ENCODE measurements around the gene C1orf50.

C1orf50 gene

DNA sequence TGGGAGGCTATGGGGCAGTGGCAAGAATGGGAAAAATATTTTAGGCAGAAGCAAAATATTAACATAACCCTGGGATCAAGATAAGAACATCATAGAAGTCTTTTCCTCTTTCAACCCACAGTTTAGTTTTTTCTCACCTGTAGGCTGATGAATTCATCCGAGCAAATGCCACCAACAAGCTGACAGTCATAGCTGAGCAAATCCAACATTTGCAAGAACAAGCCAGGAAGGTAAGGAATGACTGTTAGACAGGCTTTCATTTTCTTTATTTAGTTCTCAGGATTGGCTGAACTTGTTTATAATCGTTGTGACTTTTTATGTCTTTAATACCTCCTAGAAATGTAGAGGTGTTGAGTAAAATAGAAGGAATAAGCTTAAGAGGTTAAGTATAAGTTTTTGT is 6.4 kb downstream of the C1orf50 start:
- Histone ChIP-seq H3K27ac (ENCODE audit: low read length) (no peak overlapping the region), H3K27me3 (ENCODE audit: insufficient read depth, low read length, poor library complexity) (no peaks in the 10 kb centered on the region), H3K4me3 (ENCODE audit: low read depth in 1 of 2, low read length in 2 of 2) (no peak overlapping the region), H3K36me3 (ENCODE audit: insufficient read depth, low read length) (peaks cover 44% of the 10 kb centered on the region), H3K4me1 (ENCODE audit: insufficient read depth, low read length) (peaks cover 7% of the 10 kb centered on the region; the same call in 1 of the 2 replicates), H3K4me2 (ENCODE audit: insufficient read depth, low read length) (no peak overlapping the region), H2AFZ (ENCODE audit: low read depth, low read length) (no peak overlapping the region), H3K9me3 (ENCODE audit: insufficient read depth, low read length, severe bottlenecking) (no peaks in the 10 kb centered on the region), H3K79me2 (ENCODE audit: insufficient read depth, low read length) (peaks cover 26% of the 10 kb centered on the region), H3K9ac (ENCODE audit: low read depth, low read length) (no peak overlapping the region), H4K20me1 (ENCODE audit: insufficient read depth, low read length) (no peaks in the 10 kb centered on the region)
- no peak for TF ChIP-seq EZH2 (IDR thresholded peaks at IDR 0.05; ENCODE audit: borderline replicate concordance, low read depth, low read length, severe bottlenecking)
- TF ChIP-seq, protein P1, sequence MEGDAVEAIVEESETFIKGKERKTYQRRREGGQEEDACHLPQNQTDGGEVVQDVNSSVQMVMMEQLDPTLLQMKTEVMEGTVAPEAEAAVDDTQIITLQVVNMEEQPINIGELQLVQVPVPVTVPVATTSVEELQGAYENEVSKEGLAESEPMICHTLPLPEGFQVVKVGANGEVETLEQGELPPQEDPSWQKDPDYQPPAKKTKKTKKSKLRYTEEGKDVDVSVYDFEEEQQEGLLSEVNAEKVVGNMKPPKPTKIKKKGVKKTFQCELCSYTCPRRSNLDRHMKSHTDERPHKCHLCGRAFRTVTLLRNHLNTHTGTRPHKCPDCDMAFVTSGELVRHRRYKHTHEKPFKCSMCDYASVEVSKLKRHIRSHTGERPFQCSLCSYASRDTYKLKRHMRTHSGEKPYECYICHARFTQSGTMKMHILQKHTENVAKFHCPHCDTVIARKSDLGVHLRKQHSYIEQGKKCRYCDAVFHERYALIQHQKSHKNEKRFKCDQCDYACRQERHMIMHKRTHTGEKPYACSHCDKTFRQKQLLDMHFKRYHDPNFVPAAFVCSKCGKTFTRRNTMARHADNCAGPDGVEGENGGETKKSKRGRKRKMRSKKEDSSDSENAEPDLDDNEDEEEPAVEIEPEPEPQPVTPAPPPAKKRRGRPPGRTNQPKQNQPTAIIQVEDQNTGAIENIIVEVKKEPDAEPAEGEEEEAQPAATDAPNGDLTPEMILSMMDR (IDR thresholded peaks at IDR 0.05; ENCODE audit: borderline replicate concordance, extremely low read depth, low read length, poor library complexity, severe bottlenecking) = no peak
- no peak for DNase-seq
- ATAC-seq (ENCODE audit: insufficient read depth, low read depth) = no peak

DNA sequence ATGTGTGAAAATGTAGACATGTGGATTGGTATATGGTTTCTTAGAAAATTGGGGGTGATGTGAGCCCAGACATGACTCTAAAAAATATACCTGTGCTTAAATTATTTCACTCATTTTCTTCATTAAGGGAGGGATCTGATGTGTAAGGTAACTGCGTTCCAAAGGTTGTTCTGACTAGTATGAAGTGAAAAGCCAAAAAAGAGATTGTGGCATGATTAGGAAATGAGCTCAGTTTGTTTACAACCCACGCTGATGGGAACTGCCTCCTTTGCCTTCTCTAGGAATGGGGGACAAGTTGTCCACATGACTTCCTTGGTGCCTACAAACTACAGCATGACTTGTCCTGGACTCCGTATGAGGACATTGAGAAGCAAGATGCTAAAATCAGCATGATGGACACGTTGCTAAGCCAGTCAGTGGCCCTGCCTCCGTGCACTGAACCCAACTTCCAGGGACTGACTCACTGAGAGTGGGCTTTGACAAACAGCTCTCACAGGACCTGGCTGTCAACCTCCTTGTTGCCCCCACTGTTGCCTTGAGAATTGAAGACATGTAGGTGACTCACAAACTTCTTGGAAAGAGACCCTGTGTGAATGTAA is 8.0 kb downstream of the C1orf50 start:
- TF ChIP-seq, protein P1 (IDR thresholded peaks at IDR 0.05; ENCODE audit: borderline replicate concordance, extremely low read depth, low read length, poor library complexity, severe bottlenecking) = no peak
- TF ChIP-seq EZH2 (IDR thresholded peaks at IDR 0.05; ENCODE audit: borderline replicate concordance, low read depth, low read length, severe bottlenecking) = no peak
- H3K9me3 ChIP-seq (ENCODE audit: insufficient read depth, low read length, severe bottlenecking) = no peaks in the 10 kb centered on the region
- ATAC-seq (ENCODE audit: insufficient read depth, low read depth) = no peak

GRCh38 chr1:42776502-42776901 is 9.5 kb downstream of the C1orf50 start:
- no peak for ATAC-seq (ENCODE audit: insufficient read depth, low read depth)
- H3K36me3 ChIP-seq (ENCODE audit: insufficient read depth, low read length) = peaks cover 60% of the 10 kb centered on the region
- TF ChIP-seq EZH2 (IDR thresholded peaks at IDR 0.05; ENCODE audit: borderline replicate concordance, low read depth, low read length, severe bottlenecking) = no peak
- TF ChIP-seq, protein P1 (IDR thresholded peaks at IDR 0.05; ENCODE audit: borderline replicate concordance, extremely low read depth, low read length, poor library complexity, severe bottlenecking) = no peak

More for the DNA sequence above, 8.0 kb downstream of the C1orf50 start:
- no peaks in the 10 kb centered on the region for H3K27me3 ChIP-seq (ENCODE audit: insufficient read depth, low read length, poor library complexity)
- no peak overlapping the region for H3K27ac ChIP-seq (ENCODE audit: low read length)
- peaks cover 15% of the 10 kb centered on the region for H3K79me2 ChIP-seq (ENCODE audit: insufficient read depth, low read length)
- H3K4me3 ChIP-seq (ENCODE audit: low read depth in 1 of 2, low read length in 2 of 2) = no peak overlapping the region
- H4K20me1 ChIP-seq (ENCODE audit: insufficient read depth, low read length) = no peaks in the 10 kb centered on the region
- H3K36me3 ChIP-seq (ENCODE audit: insufficient read depth, low read length) = peaks cover 51% of the 10 kb centered on the region
- 0 out of 2 replicates have a peak, but pooled peaks cover 3% of the 10 kb centered on the region for H3K4me1 ChIP-seq (ENCODE audit: insufficient read depth, low read length)
- no peak overlapping the region for H2AFZ ChIP-seq (ENCODE audit: low read depth, low read length)
- H3K9ac ChIP-seq (ENCODE audit: low read depth, low read length) = no peak overlapping the region
- DNase-seq = no peak
- H3K4me2 ChIP-seq (ENCODE audit: insufficient read depth, low read length) = no peak overlapping the region

More at GRCh38 chr1:42776502-42776901, 9.5 kb downstream of the C1orf50 start:
- Histone ChIP-seq H3K27me3 (ENCODE audit: insufficient read depth, low read length, poor library complexity) (no peaks in the 10 kb centered on the region), H3K27ac (ENCODE audit: low read length) (no peak overlapping the region), H3K4me1 (ENCODE audit: insufficient read depth, low read length) (no peaks in the 10 kb centered on the region), H3K9me3 (ENCODE audit: insufficient read depth, low read length, severe bottlenecking) (no peaks in the 10 kb centered on the region), H2AFZ (ENCODE audit: low read depth, low read length) (no peak overlapping the region), H3K4me3 (ENCODE audit: low read depth in 1 of 2, low read length in 2 of 2) (no peak overlapping the region), H3K9ac (ENCODE audit: low read depth, low read length) (no peak overlapping the region), H3K4me2 (ENCODE audit: insufficient read depth, low read length) (no peak overlapping the region), H3K79me2 (ENCODE audit: insufficient read depth, low read length) (peaks cover 10% of the 10 kb centered on the region), H4K20me1 (ENCODE audit: insufficient read depth, low read length) (no peaks in the 10 kb centered on the region)
- no peak for DNase-seq

All from DND-41 (cell line).